Transverse colon (tissue), 4 donors: Measurements from ENCODE around the gene ULBP3.

Source experiments
- CTCF ChIP-seq, 5 experiments: fragments of 200-600 bp in 3 of 5; fragments of 450-650 bp in 2 of 5; sonication (generic) in 3 of 5; IDR thresholded peaks; 1 replicate in 2 of 5; 2 replicates in 3 of 5; pipeline ENCODE4 v1.5.1; 2016 to 2017; ENCODE audit warnings: antibody characterized with exemption in 5 of 5, inconsistent platforms in 3 of 5, mild to moderate bottlenecking in 2 of 5, moderate library complexity in 1 of 5
- EP300 ChIP-seq: sonication (generic); formaldehyde crosslinking; IDR thresholded peaks from one replicate; pipeline ENCODE4 v1.6.1; 2017; ENCODE audit warnings: antibody characterized with exemption, low read depth
- POLR2AphosphoS5 ChIP-seq, 3 donors: sonication (generic); formaldehyde crosslinking; IDR thresholded peaks; one replicate each; pipeline ENCODE4 v1.6.1; 2016; ENCODE audit warnings: antibody characterized with exemption in 3 of 3

- TF ChIP-seq CTCF (IDR thresholded peaks at IDR 0.05): no peak
- TF ChIP-seq POLR2AphosphoS5 (IDR thresholded peaks at IDR 0.05): no peak
- TF ChIP-seq EP300: no peak
Observed at GRCh38 chr6:150046943-150047342, 22.0 kb downstream of the ULBP3 start.
